GM18498 (cell line): ENCODE results near the gene POMC.
"Not testable (repeated sequence)": the region's sequence is repeated elsewhere in the genome, so short reads cannot be mapped to it uniquely, and the experiment has no call there.

ENCODE experiments used
- ATAC-seq: cut with Tn5 transposase; IDR thresholded peaks from one replicate; pipeline ENCODE4 v1.9.1; 2021; ENCODE audit warnings: mild to moderate bottlenecking, moderate library complexity; ENCODE audit not compliant: unreplicated experiment

The POMC gene

GRCh38 chr2:25168256-25169072 is at the start of gene POMC:
POMC (minus strand) TSS chr2:25168580; CDS start chr2:25164772, 3,808 bp downstream.
- peak; percentile 40 for ATAC-seq

DNA sequence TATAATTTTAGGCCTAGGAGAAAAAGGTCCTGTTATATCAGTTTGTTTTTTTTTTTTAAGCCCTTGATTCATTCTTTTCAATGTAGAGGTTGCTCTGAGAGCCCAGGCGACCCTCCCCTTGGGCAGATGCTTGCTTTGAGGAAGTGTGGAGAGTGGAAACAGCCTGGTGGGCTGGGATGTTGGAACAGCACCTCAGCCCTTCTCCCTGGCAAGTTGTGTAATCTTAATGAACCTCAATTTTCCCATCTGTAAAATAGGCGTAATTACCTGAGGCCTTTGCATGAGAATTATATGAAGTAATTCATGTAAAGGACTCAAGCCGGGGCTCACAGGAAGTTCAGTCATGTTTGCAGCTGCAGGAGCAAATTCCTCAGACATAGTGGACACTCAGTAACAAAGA is 49.7 kb upstream of the POMC start:
- no peak for ATAC-seq

DNA sequence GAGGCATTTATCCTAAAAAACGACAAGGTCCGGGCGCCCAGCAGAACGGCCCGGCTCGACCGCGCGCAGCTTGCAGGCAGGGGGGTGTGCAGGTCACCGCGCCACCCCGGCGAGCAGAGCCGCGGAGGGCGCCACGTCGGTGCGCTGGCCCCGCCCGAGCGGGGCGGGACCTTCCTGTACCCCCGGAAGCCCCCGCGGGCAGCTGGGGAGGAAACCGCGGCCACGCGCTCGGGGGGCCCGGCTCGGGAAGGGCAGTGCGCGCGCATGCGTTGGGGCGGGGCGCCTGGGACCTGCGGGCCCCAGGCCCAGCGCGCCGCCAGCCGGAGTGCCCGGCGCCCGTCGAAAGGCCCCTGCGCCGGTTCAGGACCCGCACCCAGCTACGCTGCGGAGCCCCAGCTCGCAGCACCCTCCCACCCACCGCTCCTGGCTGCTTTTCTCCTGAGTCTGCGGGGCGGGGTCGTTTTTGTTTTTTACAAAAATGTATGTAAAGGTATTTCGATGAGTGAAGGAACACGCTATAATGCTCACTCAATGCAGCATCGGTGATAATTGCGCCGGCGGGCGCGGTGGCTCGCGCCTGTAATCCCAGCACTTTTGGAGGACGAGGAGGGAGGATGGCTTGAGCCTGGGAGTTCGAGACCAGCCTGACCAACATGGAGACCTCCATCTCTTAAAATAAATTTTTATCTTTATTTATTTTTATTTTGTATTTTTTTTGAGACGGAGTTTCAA is 47.7 kb upstream of the POMC start:
- ATAC-seq, result peak; percentile 81

- ATAC-seq, result no peak
These were observed 46.9 kb upstream of the POMC start for GRCh38 chr2:25215232-25215631.

GRCh38 chr2:25213229-25213628 is 44.8 kb upstream of the POMC start:
- ATAC-seq, result no peak

DNA sequence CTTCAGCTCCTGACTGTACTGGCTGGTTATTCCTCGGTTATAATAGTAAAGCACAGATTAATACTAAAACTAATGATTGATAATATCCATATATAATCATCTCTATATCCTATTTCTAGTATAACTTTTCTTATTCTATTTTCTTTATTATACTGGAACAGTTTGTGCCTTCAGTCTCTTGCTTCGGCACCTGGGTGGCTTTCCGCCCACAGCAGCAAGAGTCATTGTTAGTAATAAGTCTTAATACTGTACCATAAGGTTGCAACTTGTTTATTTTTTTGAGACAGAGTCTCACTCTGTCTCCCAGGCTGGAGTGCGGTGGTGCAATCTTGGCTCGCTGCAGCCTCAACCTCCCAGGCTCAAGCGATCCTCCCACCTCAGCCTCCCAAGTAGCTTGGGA is 42.5 kb upstream of the POMC start:
- ATAC-seq, result not testable (repeated sequence)

- no peak for ATAC-seq
These were observed 38.7 kb upstream of the POMC start for GRCh38 chr2:25207078-25207545.

DNA sequence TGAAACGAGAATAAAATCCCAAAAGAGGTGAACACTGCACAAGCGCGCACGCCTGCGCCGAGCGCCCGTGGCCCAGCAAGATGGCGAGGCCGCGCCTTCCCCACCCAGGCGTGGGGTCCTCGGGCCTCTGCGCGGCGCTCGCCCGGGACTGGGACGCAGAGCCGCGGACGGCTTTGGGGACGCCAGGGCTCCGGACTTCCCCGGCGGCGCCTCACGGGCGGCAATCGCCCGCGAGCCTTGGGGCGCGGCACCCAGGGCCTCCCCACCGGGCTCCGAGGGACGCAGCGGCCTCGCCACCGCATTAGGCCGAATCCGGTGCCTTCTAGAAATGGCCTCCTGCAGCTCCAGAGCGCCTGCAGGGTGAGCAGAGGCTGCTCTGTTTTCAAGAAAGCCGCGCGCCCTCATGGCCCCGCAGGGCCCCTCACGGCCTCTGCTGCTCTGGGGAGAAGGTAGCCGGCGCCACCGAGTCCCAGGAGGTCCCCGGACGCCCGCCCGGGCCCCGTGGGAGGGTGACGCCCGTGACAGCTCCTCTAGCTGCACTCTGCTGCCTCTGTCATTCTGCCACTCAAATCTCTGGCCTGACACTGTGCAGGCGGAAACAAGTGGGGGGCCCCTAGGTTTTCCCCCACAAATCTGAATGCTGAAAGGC is 35.9 kb upstream of the POMC start:
- peak; percentile 62 for ATAC-seq

DNA sequence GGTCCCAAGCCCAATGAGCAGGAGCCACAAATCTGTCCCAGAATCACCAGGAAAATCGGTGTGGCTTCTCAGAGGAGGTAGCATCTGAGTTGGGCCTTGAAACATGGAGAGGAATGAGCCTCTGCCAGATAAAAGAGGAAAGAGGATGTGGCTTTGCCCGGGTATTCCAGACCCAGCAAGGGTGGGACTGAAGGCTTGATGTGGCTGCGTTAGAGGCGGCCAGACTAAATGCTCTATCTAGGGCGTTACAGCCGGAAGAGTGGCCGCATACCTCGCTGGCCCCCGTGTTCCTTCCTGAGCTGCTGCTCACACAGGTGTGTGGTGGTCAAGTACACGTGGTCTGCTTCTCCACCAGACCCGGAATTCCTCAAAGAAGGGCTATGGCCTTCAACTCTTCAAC is 33.9 kb upstream of the POMC start:
- ATAC-seq, result no peak

- ATAC-seq, result no peak
These were observed 33.4 kb upstream of the POMC start for GRCh38 chr2:25201794-25202193.

DNA sequence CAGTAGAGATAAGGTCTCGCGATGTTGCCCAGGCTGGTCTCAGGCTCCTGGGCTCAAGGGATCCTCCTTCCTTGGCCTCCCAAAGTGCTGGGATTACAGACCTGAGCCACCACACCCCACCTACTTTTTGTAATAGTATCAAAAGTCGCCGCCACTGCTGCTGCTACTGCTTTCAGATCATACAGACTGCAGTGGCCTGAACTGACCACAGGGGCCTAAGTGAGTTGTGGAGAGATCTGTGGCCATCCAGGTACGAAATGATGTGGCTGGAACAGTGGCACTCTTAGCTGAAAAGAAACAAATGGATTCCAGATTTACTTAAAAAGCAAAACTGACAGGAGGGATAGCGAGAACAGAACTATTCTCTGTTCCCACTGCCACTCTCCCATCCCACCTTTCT is 32.9 kb upstream of the POMC start:
- ATAC-seq, result no peak

- no peak for ATAC-seq
These were observed 30.2 kb upstream of the POMC start for GRCh38 chr2:25198576-25198975.

- no peak for ATAC-seq
These were observed 29.8 kb upstream of the POMC start for GRCh38 chr2:25198209-25198525.

- ATAC-seq, result no peak
These were observed 29.2 kb upstream of the POMC start for GRCh38 chr2:25197336-25198208.

- no peak for ATAC-seq
These were observed 26.3 kb upstream of the POMC start for GRCh38 chr2:25194576-25195122.

DNA sequence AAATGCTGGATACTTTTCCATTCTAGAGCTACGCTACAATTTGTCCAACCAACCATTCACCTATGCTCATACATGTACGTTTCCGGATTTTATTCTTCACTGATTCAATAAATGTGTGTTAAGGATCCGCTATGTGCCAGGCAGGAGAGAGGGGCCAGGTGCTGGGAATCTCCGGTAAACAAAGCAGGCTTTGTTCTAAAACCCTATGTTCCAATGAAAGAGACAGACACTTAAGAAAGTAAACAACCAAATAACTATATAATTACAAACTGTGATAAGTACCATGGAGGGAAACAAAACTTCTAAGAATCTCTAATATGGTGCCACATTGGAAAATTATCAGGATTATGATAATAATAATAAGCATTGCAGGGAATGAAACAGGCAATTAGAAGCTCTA is 22.2 kb upstream of the POMC start:
- ATAC-seq, result no peak

GRCh38 chr2:25188405-25188804 is 20.0 kb upstream of the POMC start:
- no peak for ATAC-seq

DNA sequence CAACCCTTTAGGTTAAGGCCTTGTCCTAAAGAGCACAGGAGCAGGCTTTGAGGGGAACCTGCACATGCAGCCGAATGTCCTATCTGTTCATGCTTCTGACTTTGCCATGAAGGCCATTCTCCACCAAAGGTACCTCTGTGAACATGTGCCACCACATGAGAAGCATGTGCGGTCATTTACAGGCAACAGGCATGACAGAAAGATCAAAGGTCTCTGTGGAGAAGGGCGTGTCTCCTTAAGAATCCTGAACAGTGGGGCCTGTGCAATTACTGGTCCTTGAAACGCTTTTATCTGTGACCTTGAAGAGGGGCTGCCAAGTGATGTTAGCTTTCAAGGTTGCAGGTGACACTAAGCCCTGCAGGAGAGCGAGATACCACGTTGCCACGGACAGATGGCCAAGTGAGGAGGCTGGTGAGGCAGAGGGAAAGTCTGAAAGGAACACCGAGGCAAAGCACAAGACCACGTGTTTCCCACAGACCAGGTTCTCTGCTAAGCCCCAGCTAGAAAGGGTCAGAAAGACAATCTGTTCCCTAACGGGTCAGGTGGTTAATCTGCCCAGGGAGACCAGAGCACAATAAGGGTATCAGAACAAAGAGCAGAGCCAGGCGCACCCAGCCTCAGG is 19.5 kb upstream of the POMC start:
- ATAC-seq, result no peak

DNA sequence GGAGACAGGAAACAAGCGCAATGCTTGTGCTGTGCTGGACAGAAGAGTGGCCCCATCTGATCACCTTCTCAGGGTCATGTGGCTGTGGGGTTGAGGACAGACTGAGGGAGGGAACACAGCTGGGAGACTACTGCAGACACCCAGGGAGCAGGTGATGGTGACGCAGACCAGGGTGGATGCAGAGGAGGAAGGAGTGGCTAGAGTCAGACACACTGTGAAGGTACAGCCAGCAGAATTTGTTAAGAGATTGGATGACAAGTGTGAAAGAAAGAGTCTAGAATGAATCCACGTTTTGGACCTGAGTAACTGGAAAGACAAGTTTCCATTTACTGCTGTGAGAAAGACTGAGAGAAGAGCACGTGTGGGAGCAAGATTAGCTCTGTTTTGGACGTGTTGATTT is 15.9 kb upstream of the POMC start:
- no peak for ATAC-seq

GRCh38 chr2:25178976-25179375 is 10.6 kb upstream of the POMC start:
- no peak for ATAC-seq
